Ascending aorta (tissue), 2 donors: ENCODE results near the gene FBXW4. TPM values are rescaled to one million over a fixed set of nuclear protein-coding genes. Genes with fewer than 3 reads are reported as not detected.

Experiments
- DNase-seq, 2 donors: peaks; one replicate each; pipeline ENCODE4 v3.0.0-alpha.2; 2019; ENCODE audit warnings: low spot score in 2 of 2
- H3K27ac ChIP-seq, 2 donors: fragments of 200-600 bp; sonication (generic); one replicate each; pipeline ENCODE4 v1.5.1; 2016 to 2017; ENCODE audit warnings: mild to moderate bottlenecking in 1 of 2
- H3K27me3 ChIP-seq: fragments of 200-600 bp; sonication (generic); one replicate; pipeline ENCODE4 v1.5.1; 2017
- H3K36me3 ChIP-seq, 2 donors: fragments of 200-600 bp; sonication (generic); one replicate each; pipeline ENCODE4 v1.5.1; 2016
- H3K4me1 ChIP-seq, 2 donors: fragments of 200-600 bp; sonication (generic); one replicate each; pipeline ENCODE4 v1.5.1; 2016 to 2017; ENCODE audit warnings: mild to moderate bottlenecking in 1 of 2
- H3K4me3 ChIP-seq, 2 donors: fragments of 200-600 bp; sonication (generic); one replicate each; pipeline ENCODE4 v1.5.1; 2016 to 2017; ENCODE audit warnings: mild to moderate bottlenecking in 1 of 2
- H3K9me3 ChIP-seq, 2 donors: fragments of 200-600 bp; sonication (generic); one replicate each; pipeline ENCODE4 v1.5.1; 2016
- CTCF ChIP-seq, 3 experiments: fragments of 200-600 bp in 2 of 3; fragments of 450-650 bp in 1 of 3; sonication (generic) in 2 of 3; IDR thresholded peaks; one replicate each; pipeline ENCODE4 v1.5.1; 2016 to 2019; ENCODE audit warnings: antibody characterized with exemption in 3 of 3, mild to moderate bottlenecking in 1 of 3, moderate library complexity in 1 of 3
- intact Hi-C: fragments of 100-400 bp; cut with DNase I; formaldehyde crosslinking; loops from one replicate; pipeline ENCODE4 v1.15.1; 2023
- total RNA-seq: library from RNA; depleted of rRNA; stranded (reverse); fragments of >200 nt; gene quantifications from one replicate; pipeline ENCODE4 v1.1.0, GENCODE V29; 2016

FBXW4 gene
- total RNA-seq, 1 donor from 2014 or later, result 21.3 TPM

DNA sequence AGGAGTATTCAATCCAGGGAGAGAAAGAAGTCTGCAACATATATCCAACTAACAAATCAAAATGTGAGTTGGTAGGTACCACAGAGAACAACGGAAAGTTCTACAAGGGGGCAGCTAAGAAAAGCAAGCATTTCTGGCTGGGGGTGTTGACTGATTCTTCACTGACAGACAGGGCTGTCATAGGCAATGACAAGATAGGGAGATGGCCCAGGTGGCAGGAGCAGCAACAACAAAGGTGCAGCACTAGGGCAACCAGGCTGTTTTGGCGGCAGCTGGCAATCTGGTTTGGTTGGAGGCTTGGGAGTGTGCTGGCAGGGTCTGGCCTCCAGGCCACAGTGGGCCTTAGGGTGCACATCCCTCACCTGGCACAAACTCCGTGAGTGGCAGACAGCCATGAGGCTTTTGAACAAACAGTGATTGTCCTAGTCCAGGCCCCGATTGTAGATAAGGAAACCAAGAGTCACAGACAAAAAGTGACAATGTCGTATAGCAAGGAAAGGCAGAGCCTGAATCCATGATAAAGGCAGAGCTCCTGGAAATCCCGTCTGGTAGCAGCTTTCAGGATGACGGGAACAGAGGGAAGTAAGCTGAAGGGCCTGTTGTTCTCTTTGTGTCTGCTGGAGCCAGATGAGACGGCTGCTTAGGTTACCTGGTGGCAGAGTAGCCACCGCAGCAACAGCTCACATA lies 78.4 kb downstream of the FBXW4 start:
- Histone ChIP-seq H3K4me1 (no peaks in the 10 kb centered on the region), H3K27me3 (no peaks in the 10 kb centered on the region), H3K27ac (no peak overlapping the region), H3K4me3 (no peak overlapping the region), H3K36me3 (peaks cover 10 to 52% of the 10 kb centered on the region in 2 donors), H3K9me3 (no peaks in the 10 kb centered on the region)
- intact Hi-C loops, result no loop called here
- no peak for DNase-seq
- no peak for TF ChIP-seq CTCF (IDR thresholded peaks at IDR 0.05)

DNA sequence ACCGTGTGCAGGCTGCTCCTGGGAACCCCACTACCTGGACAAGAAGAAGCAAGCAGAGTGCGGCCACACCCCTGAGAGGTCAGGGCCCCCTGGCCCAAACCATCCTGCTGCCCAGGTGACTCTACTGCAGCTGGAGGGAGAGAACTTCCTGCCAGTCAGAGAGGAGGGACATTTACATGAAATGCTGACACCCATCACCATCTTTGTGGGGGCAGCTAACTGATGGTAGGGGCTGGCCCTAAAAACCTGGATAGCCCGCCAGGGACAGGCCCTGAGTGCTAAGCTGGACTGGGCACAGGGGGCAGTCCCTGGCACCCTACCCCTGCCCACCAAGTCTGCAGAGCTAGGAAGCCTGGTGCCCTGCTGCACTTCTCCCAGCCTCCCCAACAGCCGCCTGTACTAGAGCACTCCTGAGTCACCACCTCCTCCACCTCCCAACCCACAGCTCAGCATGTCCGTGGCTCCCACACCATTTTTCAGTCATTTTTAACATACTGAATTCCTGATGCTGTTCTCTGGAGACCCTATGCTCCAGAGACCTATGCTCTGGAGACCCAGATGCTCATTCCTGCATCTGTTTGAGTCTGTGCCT lies 79.3 kb downstream of the FBXW4 start:
- DNase-seq, result no peak
- H3K27ac ChIP-seq, result no peak overlapping the region
- TF ChIP-seq CTCF (IDR thresholded peaks at IDR 0.05), result no peak

DNA sequence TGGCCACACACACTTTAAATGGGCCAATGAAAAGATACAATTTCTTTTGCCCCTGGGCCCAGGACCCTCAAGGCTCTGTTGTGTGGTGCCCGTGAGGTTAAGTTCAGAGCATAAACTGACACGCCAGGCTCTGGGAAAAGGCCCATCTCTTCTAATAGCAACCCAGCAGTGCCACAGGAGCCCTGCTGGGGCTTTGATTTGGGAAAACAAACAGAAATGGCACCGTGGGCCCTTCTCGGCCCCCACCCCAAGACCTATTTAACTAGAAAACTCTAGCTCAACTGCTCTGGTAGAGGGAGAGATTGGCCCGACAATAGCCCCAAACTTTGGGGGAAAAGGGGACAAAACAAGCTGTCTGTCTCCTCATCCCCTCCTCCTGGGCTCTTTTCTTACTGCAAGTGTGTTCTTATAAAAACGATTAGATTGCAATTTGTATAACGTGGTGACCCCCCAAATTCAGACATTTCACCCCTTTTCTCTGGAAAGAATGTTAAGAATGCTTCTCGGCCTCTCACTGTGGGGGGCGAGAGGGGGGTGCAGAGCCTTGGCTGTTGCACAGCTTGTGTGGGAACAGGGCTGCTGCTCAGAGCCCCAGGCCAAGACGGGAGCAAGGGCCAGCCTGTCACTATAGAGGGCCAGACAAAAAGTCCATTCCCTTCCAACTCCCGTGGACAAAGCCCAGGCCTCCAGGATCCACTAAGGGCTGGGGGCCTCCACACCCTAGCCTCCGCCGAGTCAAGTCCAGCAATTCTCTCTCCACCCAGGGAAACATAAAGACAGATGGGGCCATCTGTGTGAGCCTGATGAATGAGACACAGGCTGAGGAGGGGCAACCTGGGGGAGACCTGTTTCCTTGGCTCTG lies 80.1 kb downstream of the FBXW4 start:
- H3K27me3 ChIP-seq, result no peaks in the 10 kb centered on the region
- intact Hi-C loops, result no loop called here
- DNase-seq, result no peak

More for the DNA sequence above, 79.3 kb downstream of the FBXW4 start:
- Histone ChIP-seq H3K36me3 (peaks cover 14 to 60% of the 10 kb centered on the region in 2 donors), H3K9me3 (no peaks in the 10 kb centered on the region), H3K4me3 (no peak overlapping the region), H3K4me1 (no peaks in the 10 kb centered on the region), H3K27me3 (no peaks in the 10 kb centered on the region)
- intact Hi-C loops, result no loop called here

DNA sequence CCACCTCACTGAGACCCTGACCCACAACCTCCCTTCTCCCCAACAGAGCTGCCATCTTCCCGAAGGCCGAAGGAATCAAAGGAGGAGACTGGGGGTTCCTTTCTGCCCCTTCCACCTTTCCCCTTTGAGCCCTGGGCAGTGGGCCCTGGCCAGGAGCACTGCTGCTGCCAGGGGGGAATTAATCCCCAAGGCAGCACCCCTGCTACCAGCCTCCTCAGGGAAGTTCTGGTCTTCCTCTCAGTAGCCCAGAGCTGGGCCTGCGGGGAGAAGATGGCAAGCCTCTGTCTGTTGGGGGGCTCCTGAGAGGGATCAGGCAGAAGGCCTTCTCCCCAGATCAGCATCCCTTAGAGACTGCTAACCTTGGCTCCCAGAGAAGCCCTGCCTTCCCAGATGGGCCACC lies 81.3 kb downstream of the FBXW4 start:
- no peak for TF ChIP-seq CTCF (IDR thresholded peaks at IDR 0.05)
- no peak overlapping the region for H3K27ac ChIP-seq
- no peaks in the 10 kb centered on the region for H3K9me3 ChIP-seq
- no peak overlapping the region for H3K4me3 ChIP-seq
- DNase-seq, result no peak
- peaks cover 29 to 61% of the 10 kb centered on the region in 2 donors for H3K36me3 ChIP-seq
- no peaks in the 10 kb centered on the region for H3K27me3 ChIP-seq
- no peaks in the 10 kb centered on the region for H3K4me1 ChIP-seq
- intact Hi-C loops, result no loop called here

More for the DNA sequence above, 80.1 kb downstream of the FBXW4 start:
- no peaks in the 10 kb centered on the region for H3K4me1 ChIP-seq
- no peaks in the 10 kb centered on the region for H3K9me3 ChIP-seq
- H3K36me3 ChIP-seq, result peaks cover 18 to 61% of the 10 kb centered on the region in 2 donors
- H3K27ac ChIP-seq, result no peak overlapping the region
- TF ChIP-seq CTCF (IDR thresholded peaks at IDR 0.05), result no peak
- H3K4me3 ChIP-seq, result no peak overlapping the region

- intact Hi-C loops, result no loop called here
- peaks cover 29 to 66% of the 10 kb centered on the region in 2 donors for H3K36me3 ChIP-seq
- H3K9me3 ChIP-seq, result no peaks in the 10 kb centered on the region
- H3K4me3 ChIP-seq, result no peak overlapping the region
- no peak for TF ChIP-seq CTCF (IDR thresholded peaks at IDR 0.05)
- DNase-seq, result no peak
- no peaks in the 10 kb centered on the region for H3K4me1 ChIP-seq
- no peak overlapping the region for H3K27ac ChIP-seq
- no peaks in the 10 kb centered on the region for H3K27me3 ChIP-seq
Measured at GRCh38 chr10:101612872-101613271, 82.1 kb downstream of the FBXW4 start.
